Memory B cell (primary cell): ENCODE results near the gene PCID2.

Source experiments
- ATAC-seq: fragments of 150-1000 bp; cut with Tn5 transposase; 2 replicates; pipeline ENCODE4 v1.10.0; 2021; ENCODE audit warnings: low read depth, mild to moderate bottlenecking, moderate library complexity
- DNase-seq, 2 donors: peaks; one replicate each; pipeline ENCODE4 v3.0.0; 2022; ENCODE audit warnings: low spot score in 2 of 2
- H3K27ac Mint-ChIP-seq: one replicate; pipeline ENCODE4 v1.8.0; 2022; ENCODE audit warnings: mild to moderate bottlenecking, moderate library complexity, mixed read lengths
- H3K27me3 Mint-ChIP-seq: one replicate; pipeline ENCODE4 v1.8.0; 2022; ENCODE audit warnings: mixed read lengths
- H3K36me3 Mint-ChIP-seq: one replicate; pipeline ENCODE4 v1.8.0; 2022; ENCODE audit warnings: mild to moderate bottlenecking, mixed read lengths
- H3K4me1 Mint-ChIP-seq: one replicate; pipeline ENCODE4 v1.8.0; 2022; ENCODE audit warnings: mixed read lengths
- H3K4me3 Mint-ChIP-seq: one replicate; pipeline ENCODE4 v1.8.0; 2022; ENCODE audit warnings: mild to moderate bottlenecking, moderate library complexity, mixed read lengths
- H3K9me3 Mint-ChIP-seq: one replicate; pipeline ENCODE4 v1.8.0; 2022; ENCODE audit warnings: mixed read lengths

The PCID2 gene

GRCh38 chr13:113229791-113230190 lies 21.3 kb upstream of the PCID2 start:
- ATAC-seq, result no peak
- Mint-ChIP-seq H3K27ac (peak overlapping the region; percentile 35), H3K27me3 (no peaks in the 10 kb centered on the region), H3K36me3 (peaks cover 28% of the 10 kb centered on the region), H3K9me3 (no peaks in the 10 kb centered on the region), H3K4me3 (no peak overlapping the region), H3K4me1 (no peaks in the 10 kb centered on the region)
- no peak for DNase-seq

- H3K9me3 Mint-ChIP-seq, result no peaks in the 10 kb centered on the region
- peaks cover 31% of the 10 kb centered on the region for H3K36me3 Mint-ChIP-seq
- no peaks in the 10 kb centered on the region for H3K27me3 Mint-ChIP-seq
- no peak overlapping the region for H3K4me3 Mint-ChIP-seq
- ATAC-seq (no peak), DNase-seq (no peak)
- H3K27ac Mint-ChIP-seq, result no peak overlapping the region
- no peaks in the 10 kb centered on the region for H3K4me1 Mint-ChIP-seq
Measured at GRCh38 chr13:113229161-113229560, 20.7 kb upstream of the PCID2 start.

GRCh38 chr13:113226873-113227450 lies 18.5 kb upstream of the PCID2 start:
- Mint-ChIP-seq H3K4me1 (peaks cover 3% of the 10 kb centered on the region), H3K9me3 (no peaks in the 10 kb centered on the region), H3K36me3 (peaks cover 43% of the 10 kb centered on the region), H3K27me3 (no peaks in the 10 kb centered on the region), H3K4me3 (no peak overlapping the region), H3K27ac (no peak overlapping the region)
- no peak for ATAC-seq
- no peak for DNase-seq

- H3K27ac Mint-ChIP-seq, result no peak overlapping the region
- no peak overlapping the region for H3K4me3 Mint-ChIP-seq
- H3K4me1 Mint-ChIP-seq, result peaks cover 5% of the 10 kb centered on the region
- ATAC-seq (no peak), DNase-seq (no peak)
- H3K9me3 Mint-ChIP-seq, result no peaks in the 10 kb centered on the region
- peaks cover 42% of the 10 kb centered on the region for H3K36me3 Mint-ChIP-seq
- H3K27me3 Mint-ChIP-seq, result no peaks in the 10 kb centered on the region
Measured at GRCh38 chr13:113225515-113225914, 17.0 kb upstream of the PCID2 start.

GRCh38 chr13:113224486-113224885 lies 16.0 kb upstream of the PCID2 start:
- Mint-ChIP-seq H3K4me3 (no peak overlapping the region), H3K4me1 (peaks cover 6% of the 10 kb centered on the region), H3K9me3 (no peaks in the 10 kb centered on the region), H3K27ac (no peak overlapping the region), H3K27me3 (no peaks in the 10 kb centered on the region), H3K36me3 (peaks cover 40% of the 10 kb centered on the region)
- no peak for DNase-seq
- no peak for ATAC-seq

- Mint-ChIP-seq H3K27ac (no peak overlapping the region), H3K4me3 (no peak overlapping the region), H3K9me3 (no peaks in the 10 kb centered on the region), H3K27me3 (no peaks in the 10 kb centered on the region), H3K4me1 (peaks cover 7% of the 10 kb centered on the region), H3K36me3 (peaks cover 36% of the 10 kb centered on the region)
- no peak for DNase-seq
- no peak for ATAC-seq
Measured at GRCh38 chr13:113223070-113223469, 14.6 kb upstream of the PCID2 start.

- no peak overlapping the region for H3K27ac Mint-ChIP-seq
- no peaks in the 10 kb centered on the region for H3K27me3 Mint-ChIP-seq
- H3K9me3 Mint-ChIP-seq, result no peaks in the 10 kb centered on the region
- ATAC-seq (no peak), DNase-seq (no peak)
- peaks cover 30% of the 10 kb centered on the region for H3K36me3 Mint-ChIP-seq
- H3K4me3 Mint-ChIP-seq, result no peak overlapping the region
- H3K4me1 Mint-ChIP-seq, result peaks cover 7% of the 10 kb centered on the region
Measured at GRCh38 chr13:113220877-113221276, 12.4 kb upstream of the PCID2 start.

GRCh38 chr13:113220141-113220598 lies 11.7 kb upstream of the PCID2 start:
- Mint-ChIP-seq H3K36me3 (peaks cover 29% of the 10 kb centered on the region), H3K27ac (peak overlapping the region; percentile 36), H3K9me3 (no peaks in the 10 kb centered on the region), H3K4me3 (no peak overlapping the region), H3K4me1 (peaks cover 7% of the 10 kb centered on the region), H3K27me3 (no peaks in the 10 kb centered on the region)
- DNase-seq (no peak), ATAC-seq (no peak)

GRCh38 chr13:113219256-113219940 lies 10.9 kb upstream of the PCID2 start:
- H3K27me3 Mint-ChIP-seq, result no peaks in the 10 kb centered on the region
- peak overlapping the region; percentile 36 for H3K27ac Mint-ChIP-seq
- H3K4me3 Mint-ChIP-seq, result no peak overlapping the region
- no peaks in the 10 kb centered on the region for H3K9me3 Mint-ChIP-seq
- DNase-seq (no peak), ATAC-seq (no peak)
- peaks cover 7% of the 10 kb centered on the region for H3K4me1 Mint-ChIP-seq
- H3K36me3 Mint-ChIP-seq, result peaks cover 23% of the 10 kb centered on the region

- Mint-ChIP-seq H3K36me3 (peaks cover 20% of the 10 kb centered on the region), H3K27me3 (no peaks in the 10 kb centered on the region), H3K27ac (no peak overlapping the region)
Measured at GRCh38 chr13:113218586-113218985, 10.1 kb upstream of the PCID2 start.

GRCh38 chr13:113216254-113217048 lies 8.0 kb upstream of the PCID2 start:
- no peaks in the 10 kb centered on the region for H3K9me3 Mint-ChIP-seq
- H3K36me3 Mint-ChIP-seq, result peaks cover 12% of the 10 kb centered on the region
- DNase-seq, result no peak
- no peak for ATAC-seq
- no peaks in the 10 kb centered on the region for H3K27me3 Mint-ChIP-seq
- no peak overlapping the region for H3K4me3 Mint-ChIP-seq
- H3K27ac Mint-ChIP-seq, result no peak overlapping the region
- peaks cover 14% of the 10 kb centered on the region for H3K4me1 Mint-ChIP-seq

More at GRCh38 chr13:113218586-113218985, 10.1 kb upstream of the PCID2 start:
- H3K4me1 Mint-ChIP-seq, result peaks cover 12% of the 10 kb centered on the region
- H3K9me3 Mint-ChIP-seq, result no peaks in the 10 kb centered on the region
- no peak for DNase-seq
- ATAC-seq, result no peak
- H3K4me3 Mint-ChIP-seq, result no peak overlapping the region

- Mint-ChIP-seq H3K9me3 (no peaks in the 10 kb centered on the region), H3K4me1 (peaks cover 25% of the 10 kb centered on the region), H3K27me3 (no peaks in the 10 kb centered on the region), H3K36me3 (peaks cover 5% of the 10 kb centered on the region), H3K27ac (no peak overlapping the region), H3K4me3 (peak overlapping the region; percentile 9)
- DNase-seq, result no peak
- ATAC-seq, result no peak
Measured at GRCh38 chr13:113211774-113212173, 3.3 kb upstream of the PCID2 start.

GRCh38 chr13:113210833-113211232 lies 2.4 kb upstream of the PCID2 start:
- no peak overlapping the region for H3K27ac Mint-ChIP-seq
- H3K4me1 Mint-ChIP-seq, result peaks cover 29% of the 10 kb centered on the region
- H3K36me3 Mint-ChIP-seq, result peaks cover 5% of the 10 kb centered on the region
- H3K4me3 Mint-ChIP-seq, result peak overlapping the region; percentile 19
- no peaks in the 10 kb centered on the region for H3K27me3 Mint-ChIP-seq
- no peaks in the 10 kb centered on the region for H3K9me3 Mint-ChIP-seq
- DNase-seq (no peak), ATAC-seq (no peak)

GRCh38 chr13:113209759-113210421 lies 1.4 kb upstream of the PCID2 start:
- Mint-ChIP-seq H3K4me1 (peaks cover 36% of the 10 kb centered on the region), H3K4me3 (peak overlapping the region; percentile 79), H3K27ac (peak overlapping the region; percentile 79), H3K27me3 (no peaks in the 10 kb centered on the region), H3K36me3 (peaks cover 5% of the 10 kb centered on the region), H3K9me3 (no peaks in the 10 kb centered on the region)
- DNase-seq, result peak; percentile 64 to 72
- peak; percentile 64 for ATAC-seq
